MCF 10A (cell line): Measurements from ENCODE around the gene ADGRG6. TPM values are rescaled to one million over a fixed set of nuclear protein-coding genes. Genes with fewer than 3 reads are reported as not detected.
"Not testable (repeated sequence)": the region's sequence is repeated elsewhere in the genome, so short reads cannot be mapped to it uniquely, and the experiment has no call there.

ENCODE experiments used
- BruUV-seq: library from RNA; stranded (reverse); fragments of 400-500 nt; replicated peaks from 2 replicates; lab custom pipeline; 2021; lab: Mats Ljungman, UMichigan
- CTCF ChIA-PET: fragments of 300-600 bp; sonication (Branson Sonifier 250); formaldehyde crosslinking; extraction: SDS; loops from one replicate; lab custom pipeline; 2021; ENCODE audit warnings: antibody characterized with exemption, inconsistent platforms; lab: Yijun Ruan, JAX
- POLR2A ChIA-PET: fragments of 300-600, 350-650 bp; sonication (Branson Sonifier 250); formaldehyde crosslinking; extraction: SDS; loops from one replicate; lab custom pipeline; 2020; ENCODE audit warnings: antibody characterized with exemption, inconsistent platforms; lab: Yijun Ruan, JAX
- DNase-seq: peaks from one replicate; pipeline ENCODE4 v3.0.0-alpha.2; 2018; ENCODE audit not compliant: unreplicated experiment
- H3K27ac Mint-ChIP-seq: one replicate; pipeline ENCODE4 v1.8.0; 2022; ENCODE audit warnings: mild to moderate bottlenecking, low read depth, mixed read lengths; ENCODE audit not compliant: unreplicated experiment
- H3K27me3 Mint-ChIP-seq: one replicate; pipeline ENCODE4 v1.8.0; 2022; ENCODE audit warnings: mixed read lengths; ENCODE audit not compliant: insufficient read depth, unreplicated experiment
- H3K36me3 Mint-ChIP-seq: one replicate; pipeline ENCODE4 v1.8.0; 2022; ENCODE audit warnings: mild to moderate bottlenecking, moderate library complexity, mixed read lengths; ENCODE audit not compliant: insufficient read depth, unreplicated experiment
- H3K4me1 Mint-ChIP-seq: one replicate; pipeline ENCODE4 v1.8.0; 2022; ENCODE audit warnings: mixed read lengths; ENCODE audit not compliant: insufficient read depth, unreplicated experiment
- H3K4me3 Mint-ChIP-seq: one replicate; pipeline ENCODE4 v1.8.0; 2022; ENCODE audit warnings: mild to moderate bottlenecking, moderate library complexity, mixed read lengths; ENCODE audit not compliant: unreplicated experiment
- H3K9me3 Mint-ChIP-seq: one replicate; pipeline ENCODE4 v1.8.0; 2022; ENCODE audit warnings: mixed read lengths; ENCODE audit not compliant: unreplicated experiment
- intact Hi-C: fragments of 100-400 bp; cut with micrococcal nuclease; formaldehyde crosslinking; loops from 2 replicates; pipeline ENCODE4 v1.14.1; 2022
- total RNA-seq: library from RNA; stranded (reverse); gene quantifications from 2 replicates; pipeline ENCODE4 v1.2.3, GENCODE V29; 2022
- TF ChIP-seq, protein P1 (sequence below): fragments of 200-600 bp; IDR thresholded peaks from one replicate; pipeline ENCODE4 v1.8.0; 2022; ENCODE audit warnings: antibody characterized with exemption, mild to moderate bottlenecking; ENCODE audit not compliant: unreplicated experiment

Gene ADGRG6
- total RNA-seq, 1 experiment from 2014 or later: 44.2 TPM

DNA sequence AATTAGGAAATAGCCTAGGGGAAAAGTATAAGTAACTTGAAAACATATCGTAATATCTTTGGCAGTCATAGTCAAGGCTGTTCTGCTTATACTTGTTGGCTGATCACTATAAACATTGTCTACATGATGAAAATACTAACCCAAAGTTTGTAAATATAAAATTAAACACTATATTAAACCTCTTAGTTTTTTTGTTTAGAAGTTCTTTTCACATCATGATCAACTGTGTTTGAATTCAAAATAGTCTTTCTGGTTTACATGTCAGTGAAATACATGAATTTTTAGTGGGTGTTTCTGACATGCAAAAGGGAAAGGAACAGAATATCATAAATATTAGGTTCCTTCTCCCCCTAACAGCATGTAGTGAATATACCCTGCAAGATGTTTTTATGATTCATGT is 43.5 kb downstream of the ADGRG6 start:
- Mint-ChIP-seq H3K4me3 (no peak overlapping the region), H3K9me3 (no peaks in the 10 kb centered on the region), H3K27ac (peak overlapping the region; percentile 16), H3K36me3 (no peaks in the 10 kb centered on the region), H3K4me1 (peaks cover 6% of the 10 kb centered on the region), H3K27me3 (no peaks in the 10 kb centered on the region)
- no TSS peak for BruUV-seq
- CTCF ChIA-PET: no interaction called here
- intact Hi-C loops: no loop called here
- DNase-seq: no peak
- TF ChIP-seq, protein P1, sequence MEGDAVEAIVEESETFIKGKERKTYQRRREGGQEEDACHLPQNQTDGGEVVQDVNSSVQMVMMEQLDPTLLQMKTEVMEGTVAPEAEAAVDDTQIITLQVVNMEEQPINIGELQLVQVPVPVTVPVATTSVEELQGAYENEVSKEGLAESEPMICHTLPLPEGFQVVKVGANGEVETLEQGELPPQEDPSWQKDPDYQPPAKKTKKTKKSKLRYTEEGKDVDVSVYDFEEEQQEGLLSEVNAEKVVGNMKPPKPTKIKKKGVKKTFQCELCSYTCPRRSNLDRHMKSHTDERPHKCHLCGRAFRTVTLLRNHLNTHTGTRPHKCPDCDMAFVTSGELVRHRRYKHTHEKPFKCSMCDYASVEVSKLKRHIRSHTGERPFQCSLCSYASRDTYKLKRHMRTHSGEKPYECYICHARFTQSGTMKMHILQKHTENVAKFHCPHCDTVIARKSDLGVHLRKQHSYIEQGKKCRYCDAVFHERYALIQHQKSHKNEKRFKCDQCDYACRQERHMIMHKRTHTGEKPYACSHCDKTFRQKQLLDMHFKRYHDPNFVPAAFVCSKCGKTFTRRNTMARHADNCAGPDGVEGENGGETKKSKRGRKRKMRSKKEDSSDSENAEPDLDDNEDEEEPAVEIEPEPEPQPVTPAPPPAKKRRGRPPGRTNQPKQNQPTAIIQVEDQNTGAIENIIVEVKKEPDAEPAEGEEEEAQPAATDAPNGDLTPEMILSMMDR: no peak
- POLR2A ChIA-PET: no interaction called here

- H3K9me3 Mint-ChIP-seq, BruUV-seq, H3K36me3 Mint-ChIP-seq, H3K4me3 Mint-ChIP-seq, CTCF ChIA-PET, DNase-seq, intact Hi-C loops, H3K27ac Mint-ChIP-seq, H3K27me3 Mint-ChIP-seq, H3K4me1 Mint-ChIP-seq: not testable (repeated sequence)
- POLR2A ChIA-PET: interaction anchor here (0.9 kb wide), 1 partner anchor 19 kb away, joined by 3 read pairs; no protein-coding TSS in a partner anchor
Observed at GRCh38 chr6:142346166-142346565, 44.4 kb downstream of the ADGRG6 start.

DNA sequence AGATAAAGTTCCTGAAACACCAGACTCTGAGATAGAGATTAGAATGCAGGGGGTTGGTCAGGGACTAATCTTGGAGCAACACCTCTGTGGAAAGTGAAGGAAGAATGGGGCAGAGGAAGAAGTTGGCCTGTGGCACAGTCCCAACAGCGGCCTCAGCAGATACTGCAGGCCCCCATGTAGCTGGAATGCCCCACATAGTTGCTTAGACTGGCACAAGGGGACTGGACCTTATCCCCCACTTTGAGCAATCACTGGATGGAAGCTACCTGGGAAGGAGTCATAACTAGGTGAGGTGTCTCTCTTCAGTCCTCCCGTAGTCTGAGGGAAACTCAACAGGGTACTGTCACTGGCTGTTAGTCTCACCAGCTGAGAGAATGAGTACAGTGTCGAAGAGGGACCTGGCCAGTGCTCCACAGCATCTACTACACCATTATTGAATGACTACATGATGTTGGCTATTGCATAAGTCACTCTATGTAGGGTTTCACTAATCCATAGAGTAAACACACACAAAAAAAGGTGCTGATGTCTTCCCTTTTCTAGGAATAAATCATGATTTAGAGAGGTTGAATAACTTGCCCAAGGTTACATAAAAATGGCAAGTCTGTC is 47.5 kb downstream of the ADGRG6 start:
- H3K4me1 Mint-ChIP-seq: peaks cover 6% of the 10 kb centered on the region
- no peak overlapping the region for H3K27ac Mint-ChIP-seq
- no peaks in the 10 kb centered on the region for H3K36me3 Mint-ChIP-seq
- H3K27me3 Mint-ChIP-seq: no peaks in the 10 kb centered on the region
- DNase-seq: no peak
- TF ChIP-seq, protein P1: no peak
- no TSS peak for BruUV-seq
- H3K9me3 Mint-ChIP-seq: no peaks in the 10 kb centered on the region
- ChIA-PET CTCF (interaction anchor here (0.8 kb wide), 2 partner anchors 10 to 24 kb away, joined by 3 to 5 read pairs; no protein-coding TSS in a partner anchor), POLR2A (no interaction called here)
- intact Hi-C loops: no loop called here
- no peak overlapping the region for H3K4me3 Mint-ChIP-seq

- ChIA-PET CTCF (interaction anchor here (0.6 to 0.8 kb wide), 2 partner anchors 11 to 46 kb away, joined by 3 to 5 read pairs; no protein-coding TSS in a partner anchor), POLR2A (no interaction called here)
- intact Hi-C loops: no loop called here
- TF ChIP-seq, protein P1: no peak
- no peak overlapping the region for H3K27ac Mint-ChIP-seq
- H3K36me3 Mint-ChIP-seq: no peaks in the 10 kb centered on the region
- no peak for DNase-seq
- H3K4me3 Mint-ChIP-seq: no peak overlapping the region
- BruUV-seq: no TSS peak
- H3K9me3 Mint-ChIP-seq: no peaks in the 10 kb centered on the region
- no peaks in the 10 kb centered on the region for H3K4me1 Mint-ChIP-seq
- H3K27me3 Mint-ChIP-seq: no peaks in the 10 kb centered on the region
Observed at GRCh38 chr6:142350309-142350708, 48.5 kb downstream of the ADGRG6 start.
